GM13977 (cell line): ENCODE measurements around the gene MRPS7.

Experiments used
- DNase-seq: peaks from one replicate; pipeline ENCODE4 v3.0.0; 2012; ENCODE audit warnings: low spot score
- in situ Hi-C: fragments of 300-500 bp; cut with MboI; formaldehyde crosslinking; loops from one replicate; pipeline ENCODE4 v1.12.0; 2022; ENCODE audit warnings: low sequenced_read_pairs, low pct_unique_long_range_greater_than_20kb, mixed read lengths, inconsistent platforms; ENCODE audit not compliant: unreplicated experiment
- TF ChIP-seq, protein P1 (sequence below): IDR thresholded peaks from 2 replicates; pipeline ENCODE4 v1.5.1; 2012; ENCODE audit warnings: mild to moderate bottlenecking, control low read depth; ENCODE audit not compliant: insufficient read depth; ENCODE audit errors: extremely low read depth, missing control alignments

MRPS7 gene

GRCh38 chr17:75231071-75231470 is 30.6 kb upstream of the MRPS7 start:
- DNase-seq: no peak
- in situ Hi-C loops: no loop called here
- TF ChIP-seq, protein P1, sequence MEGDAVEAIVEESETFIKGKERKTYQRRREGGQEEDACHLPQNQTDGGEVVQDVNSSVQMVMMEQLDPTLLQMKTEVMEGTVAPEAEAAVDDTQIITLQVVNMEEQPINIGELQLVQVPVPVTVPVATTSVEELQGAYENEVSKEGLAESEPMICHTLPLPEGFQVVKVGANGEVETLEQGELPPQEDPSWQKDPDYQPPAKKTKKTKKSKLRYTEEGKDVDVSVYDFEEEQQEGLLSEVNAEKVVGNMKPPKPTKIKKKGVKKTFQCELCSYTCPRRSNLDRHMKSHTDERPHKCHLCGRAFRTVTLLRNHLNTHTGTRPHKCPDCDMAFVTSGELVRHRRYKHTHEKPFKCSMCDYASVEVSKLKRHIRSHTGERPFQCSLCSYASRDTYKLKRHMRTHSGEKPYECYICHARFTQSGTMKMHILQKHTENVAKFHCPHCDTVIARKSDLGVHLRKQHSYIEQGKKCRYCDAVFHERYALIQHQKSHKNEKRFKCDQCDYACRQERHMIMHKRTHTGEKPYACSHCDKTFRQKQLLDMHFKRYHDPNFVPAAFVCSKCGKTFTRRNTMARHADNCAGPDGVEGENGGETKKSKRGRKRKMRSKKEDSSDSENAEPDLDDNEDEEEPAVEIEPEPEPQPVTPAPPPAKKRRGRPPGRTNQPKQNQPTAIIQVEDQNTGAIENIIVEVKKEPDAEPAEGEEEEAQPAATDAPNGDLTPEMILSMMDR: no peak

DNA sequence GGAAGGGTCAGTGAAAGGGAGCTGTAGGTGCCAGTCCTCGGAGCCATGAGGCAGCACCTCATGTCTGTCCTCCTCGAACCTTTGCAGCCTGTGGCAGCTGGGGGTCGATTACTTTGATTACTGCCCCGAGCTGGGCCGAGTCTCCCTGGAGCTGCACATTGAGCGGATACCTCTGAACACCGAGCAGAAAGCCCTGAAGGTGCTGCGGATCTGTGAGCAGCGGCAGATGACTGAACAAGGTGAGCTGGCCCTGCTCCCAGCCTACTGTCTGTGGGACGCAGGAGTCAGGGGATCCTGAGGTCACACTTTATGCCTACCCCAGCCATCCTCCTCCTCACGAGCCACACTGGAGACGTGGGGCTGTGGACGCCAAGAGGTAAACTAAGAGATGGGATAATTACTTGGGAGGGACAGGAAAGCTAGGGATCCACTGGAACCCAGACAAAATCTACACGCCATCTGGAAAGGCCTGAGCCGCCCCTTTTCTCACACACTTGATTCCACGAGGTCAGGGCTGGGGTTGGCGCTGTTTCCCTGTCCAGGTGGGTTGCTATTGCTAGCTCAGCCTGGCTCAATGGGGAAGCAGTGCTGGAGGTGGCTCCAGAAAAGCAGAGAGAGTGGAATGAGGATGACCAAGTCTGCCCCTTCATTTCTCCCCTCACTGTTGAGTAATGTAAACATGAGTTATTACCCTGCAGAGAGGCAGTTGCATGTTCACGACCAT is 29.8 kb upstream of the MRPS7 start:
- DNase-seq: no peak
- in situ Hi-C loops: no loop called here
- TF ChIP-seq, protein P1: no peak

DNA sequence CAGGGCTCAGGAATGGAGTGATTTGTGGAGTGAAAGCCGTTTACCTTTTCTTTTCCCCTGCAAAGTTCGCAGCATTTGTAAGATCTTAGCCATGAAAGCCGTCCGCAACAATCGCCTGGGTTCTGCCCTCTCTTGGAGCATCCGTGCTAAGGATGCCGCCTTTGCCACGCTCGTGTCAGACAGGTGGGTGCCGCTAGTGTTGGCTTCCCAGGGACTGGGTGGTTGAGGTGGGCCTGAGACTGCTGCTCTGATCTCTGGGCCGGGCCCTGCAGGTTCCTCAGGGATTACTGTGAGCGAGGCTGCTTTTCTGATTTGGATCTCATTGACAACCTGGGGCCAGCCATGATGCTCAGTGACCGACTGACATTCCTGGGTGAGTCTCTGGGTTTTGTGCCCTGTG is 28.9 kb upstream of the MRPS7 start:
- DNase-seq: no peak
- in situ Hi-C loops: no loop called here
- TF ChIP-seq, protein P1: no peak

DNA sequence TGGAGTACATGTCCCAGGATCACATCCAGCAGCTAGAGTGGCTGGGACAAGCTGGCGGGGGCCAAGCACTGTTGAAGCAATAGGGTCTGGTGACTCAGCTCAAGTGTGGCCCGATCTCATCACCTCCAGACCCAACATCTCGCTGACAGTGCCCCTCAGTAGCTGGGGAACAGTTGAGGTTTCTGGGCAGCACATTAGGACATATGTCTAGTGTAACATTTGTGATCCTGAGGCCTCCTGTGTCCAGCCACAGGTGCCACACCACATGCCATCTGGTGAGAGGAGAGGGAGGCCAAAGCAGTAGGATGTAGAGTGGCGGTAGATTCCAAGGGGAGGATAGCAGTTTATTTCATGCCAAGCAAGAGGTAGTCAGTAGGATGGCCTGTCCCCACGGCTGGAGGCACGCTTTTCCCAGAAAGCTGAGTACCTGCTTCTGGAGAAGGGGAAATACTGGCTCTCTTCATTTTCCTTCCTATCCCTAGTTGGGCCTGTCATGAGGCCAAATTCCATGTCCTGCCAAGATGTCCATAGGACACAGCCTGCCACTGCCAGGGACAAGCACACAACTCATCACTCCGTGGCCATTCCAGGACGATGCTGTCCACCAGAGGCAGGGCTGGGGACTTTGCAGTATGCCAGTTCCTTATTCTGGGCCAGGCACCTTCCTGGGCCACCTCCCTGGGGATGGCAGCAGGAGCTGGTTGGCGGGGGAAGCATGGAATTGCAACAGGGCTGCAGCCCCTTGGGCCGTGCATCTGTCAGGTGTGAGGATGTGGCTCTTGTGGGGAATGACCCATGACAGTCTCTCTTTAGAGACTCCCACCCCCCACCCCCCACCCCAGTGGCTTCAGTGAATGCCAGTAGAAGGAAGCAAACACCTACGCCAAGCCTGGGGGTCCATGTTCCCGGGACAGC is 24.3 kb upstream of the MRPS7 start:
- no peak for DNase-seq
- TF ChIP-seq, protein P1: no peak
- in situ Hi-C loops: no loop called here

DNA sequence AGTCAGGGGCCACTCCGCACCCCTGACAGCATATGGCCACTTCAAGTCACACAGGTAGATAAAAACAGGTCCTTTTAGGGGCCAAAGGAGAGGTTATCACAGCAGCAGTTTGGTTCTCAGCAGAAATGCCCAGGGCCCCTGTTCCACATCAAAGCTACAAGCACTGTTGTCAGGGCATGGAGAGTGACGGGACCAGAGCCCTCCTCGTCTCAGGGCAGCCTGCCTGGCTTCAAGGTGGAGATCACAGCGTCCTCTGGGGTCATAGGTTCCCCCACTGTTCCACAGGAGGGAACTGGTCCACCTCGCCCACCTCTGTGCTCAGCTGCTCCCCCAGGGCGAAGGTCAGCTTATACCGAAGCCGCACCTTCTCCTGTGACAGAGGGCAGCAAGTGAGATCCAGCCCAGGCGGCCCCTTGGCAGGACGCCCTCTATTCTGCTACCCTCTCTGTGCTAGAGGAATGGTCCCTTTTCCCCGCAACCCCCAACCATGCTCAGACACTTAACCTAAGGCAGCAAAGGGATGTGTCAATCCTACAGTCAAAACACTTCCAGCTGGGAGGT is 23.6 kb upstream of the MRPS7 start:
- TF ChIP-seq, protein P1: no peak
- in situ Hi-C loops: no loop called here
- DNase-seq: no peak

- in situ Hi-C loops: no loop called here
- TF ChIP-seq, protein P1: peak; percentile 85
- DNase-seq: peak; percentile 88
Measured at GRCh38 chr17:75238684-75239191, 22.9 kb upstream of the MRPS7 start.
